ENCODE measurements around the gene PLA2G2D.

Gene PLA2G2D

GRCh38 chr1:20115479-20115878, 3.9 kb downstream of the PLA2G2D start (continued):
- TF ChIP-seq ZNF70 (CRISPR knock-in tag; IDR thresholded peaks at IDR 0.05): no peak

DNA sequence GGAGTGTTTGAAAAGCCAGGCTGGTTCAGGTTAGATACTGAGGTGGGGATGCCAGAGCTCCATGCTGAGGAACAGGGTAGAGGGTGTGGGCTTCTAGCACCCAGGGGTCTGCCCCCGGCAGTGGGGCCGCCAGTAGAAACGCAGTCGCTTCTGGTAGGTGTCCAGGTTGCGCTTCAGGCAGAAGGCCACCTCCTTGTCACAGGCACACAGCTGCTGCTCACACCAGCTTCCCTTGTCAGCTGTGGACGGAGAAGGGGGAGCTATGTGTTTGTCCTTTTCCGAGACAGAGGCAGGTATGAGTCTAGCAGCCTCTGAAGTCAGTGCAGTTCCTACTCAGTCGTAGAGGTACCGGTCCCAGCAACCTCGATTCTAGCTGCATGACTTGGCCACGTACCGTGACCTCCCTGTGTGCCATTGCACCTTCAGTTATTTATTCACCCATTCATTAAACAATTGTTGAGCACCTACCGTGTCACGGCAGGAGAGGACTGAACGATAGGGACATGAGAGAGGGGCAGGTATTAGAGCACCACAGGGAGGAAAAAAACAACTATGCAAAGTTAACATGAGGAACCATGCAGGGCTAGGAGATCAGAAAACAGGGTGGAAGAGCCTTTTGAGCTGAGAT, 5.2 kb downstream of the PLA2G2D start:
- TF ChIP-seq ZC3H10 (CRISPR knock-in tag; IDR thresholded peaks at IDR 0.05) (no peak), ZNF8 (CRISPR knock-in tag; IDR thresholded peaks at IDR 0.05) (no peak), TOX (CRISPR knock-in tag; IDR thresholded peaks at IDR 0.05; ENCODE audit: borderline replicate concordance) (no peak), ARNTL (CRISPR knock-in tag; IDR thresholded peaks at IDR 0.05; ENCODE audit: borderline replicate concordance, low read depth) (no peak), ZNF70 (CRISPR knock-in tag; IDR thresholded peaks at IDR 0.05) (no peak), BACH2 (CRISPR knock-in tag; IDR thresholded peaks at IDR 0.05; ENCODE audit: borderline replicate concordance) (no peak), PATZ1 (CRISPR knock-in tag; IDR thresholded peaks at IDR 0.05; ENCODE audit: borderline replicate concordance) (no peak), TSHZ2 (CRISPR knock-in tag; IDR thresholded peaks at IDR 0.05) (no peak), ZFP30 (CRISPR knock-in tag; IDR thresholded peaks at IDR 0.05) (no peak), SNAI2 (CRISPR knock-in tag; IDR thresholded peaks at IDR 0.05) (no peak), PPARA (CRISPR knock-in tag; IDR thresholded peaks at IDR 0.05; ENCODE audit: borderline replicate concordance) (no peak), ISL1 (CRISPR knock-in tag; IDR thresholded peaks at IDR 0.05) (no peak), CSDC2 (CRISPR knock-in tag; IDR thresholded peaks at IDR 0.05) (no peak)
- TF ChIP-seq, protein P1, sequence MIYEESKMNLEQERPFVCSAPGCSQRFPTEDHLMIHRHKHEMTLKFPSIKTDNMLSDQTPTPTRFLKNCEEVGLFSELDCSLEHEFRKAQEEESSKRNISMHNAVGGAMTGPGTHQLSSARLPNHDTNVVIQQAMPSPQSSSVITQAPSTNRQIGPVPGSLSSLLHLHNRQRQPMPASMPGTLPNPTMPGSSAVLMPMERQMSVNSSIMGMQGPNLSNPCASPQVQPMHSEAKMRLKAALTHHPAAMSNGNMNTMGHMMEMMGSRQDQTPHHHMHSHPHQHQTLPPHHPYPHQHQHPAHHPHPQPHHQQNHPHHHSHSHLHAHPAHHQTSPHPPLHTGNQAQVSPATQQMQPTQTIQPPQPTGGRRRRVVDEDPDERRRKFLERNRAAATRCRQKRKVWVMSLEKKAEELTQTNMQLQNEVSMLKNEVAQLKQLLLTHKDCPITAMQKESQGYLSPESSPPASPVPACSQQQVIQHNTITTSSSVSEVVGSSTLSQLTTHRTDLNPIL (CRISPR knock-in tag; IDR thresholded peaks at IDR 0.05; ENCODE audit: low read depth): no peak
- ATAC-seq: no peak

- no peak for TF ChIP-seq TOX (CRISPR knock-in tag; IDR thresholded peaks at IDR 0.05; ENCODE audit: borderline replicate concordance)
- no peak for TF ChIP-seq ZC3H10 (CRISPR knock-in tag; IDR thresholded peaks at IDR 0.05)
- TF ChIP-seq PPARA (CRISPR knock-in tag; IDR thresholded peaks at IDR 0.05; ENCODE audit: borderline replicate concordance): no peak
- no peak for TF ChIP-seq BACH2 (CRISPR knock-in tag; IDR thresholded peaks at IDR 0.05; ENCODE audit: borderline replicate concordance)
- no peak for TF ChIP-seq ZNF565 (CRISPR knock-in tag; conservative IDR thresholded peaks at IDR 0.05; ENCODE audit: low read depth)
- TF ChIP-seq TCF4 (CRISPR knock-in tag; IDR thresholded peaks at IDR 0.05; ENCODE audit: borderline replicate concordance): no peak
- no peak for TF ChIP-seq CSDC2 (CRISPR knock-in tag; IDR thresholded peaks at IDR 0.05)
- ATAC-seq: no peak
These were observed 6.9 kb downstream of the PLA2G2D start for GRCh38 chr1:20112279-20113000.

GRCh38 chr1:20111452-20111851, 7.9 kb downstream of the PLA2G2D start:
- no peak for ATAC-seq
- TF ChIP-seq POU6F1 (CRISPR knock-in tag; IDR thresholded peaks at IDR 0.05; ENCODE audit: borderline replicate concordance, low read depth) (no peak), ARNTL (CRISPR knock-in tag; IDR thresholded peaks at IDR 0.05; ENCODE audit: borderline replicate concordance, low read depth) (no peak), ZFP3 (CRISPR knock-in tag; IDR thresholded peaks at IDR 0.05) (no peak), ESRRG (CRISPR knock-in tag; IDR thresholded peaks at IDR 0.05) (no peak), PPARA (CRISPR knock-in tag; IDR thresholded peaks at IDR 0.05; ENCODE audit: borderline replicate concordance) (no peak), GLIS3 (CRISPR knock-in tag; IDR thresholded peaks at IDR 0.05) (no peak), ISL1 (CRISPR knock-in tag; IDR thresholded peaks at IDR 0.05) (no peak), TOX (CRISPR knock-in tag; IDR thresholded peaks at IDR 0.05; ENCODE audit: borderline replicate concordance) (no peak), ZFP30 (CRISPR knock-in tag; IDR thresholded peaks at IDR 0.05) (no peak), SNAI2 (CRISPR knock-in tag; IDR thresholded peaks at IDR 0.05) (no peak), TSHZ2 (CRISPR knock-in tag; IDR thresholded peaks at IDR 0.05) (no peak), TCF4 (CRISPR knock-in tag; IDR thresholded peaks at IDR 0.05; ENCODE audit: borderline replicate concordance) (no peak), ZNF8 (CRISPR knock-in tag; IDR thresholded peaks at IDR 0.05) (no peak), BACH2 (CRISPR knock-in tag; IDR thresholded peaks at IDR 0.05; ENCODE audit: borderline replicate concordance) (no peak)
- TF ChIP-seq, protein P2, sequence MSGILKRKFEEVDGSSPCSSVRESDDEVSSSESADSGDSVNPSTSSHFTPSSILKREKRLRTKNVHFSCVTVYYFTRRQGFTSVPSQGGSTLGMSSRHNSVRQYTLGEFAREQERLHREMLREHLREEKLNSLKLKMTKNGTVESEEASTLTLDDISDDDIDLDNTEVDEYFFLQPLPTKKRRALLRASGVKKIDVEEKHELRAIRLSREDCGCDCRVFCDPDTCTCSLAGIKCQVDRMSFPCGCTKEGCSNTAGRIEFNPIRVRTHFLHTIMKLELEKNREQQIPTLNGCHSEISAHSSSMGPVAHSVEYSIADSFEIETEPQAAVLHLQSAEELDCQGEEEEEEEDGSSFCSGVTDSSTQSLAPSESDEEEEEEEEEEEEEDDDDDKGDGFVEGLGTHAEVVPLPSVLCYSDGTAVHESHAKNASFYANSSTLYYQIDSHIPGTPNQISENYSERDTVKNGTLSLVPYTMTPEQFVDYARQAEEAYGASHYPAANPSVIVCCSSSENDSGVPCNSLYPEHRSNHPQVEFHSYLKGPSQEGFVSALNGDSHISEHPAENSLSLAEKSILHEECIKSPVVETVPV (CRISPR knock-in tag; IDR thresholded peaks at IDR 0.05): no peak
